Measurements from ENCODE around the gene UBE2Q1.

DNA sequence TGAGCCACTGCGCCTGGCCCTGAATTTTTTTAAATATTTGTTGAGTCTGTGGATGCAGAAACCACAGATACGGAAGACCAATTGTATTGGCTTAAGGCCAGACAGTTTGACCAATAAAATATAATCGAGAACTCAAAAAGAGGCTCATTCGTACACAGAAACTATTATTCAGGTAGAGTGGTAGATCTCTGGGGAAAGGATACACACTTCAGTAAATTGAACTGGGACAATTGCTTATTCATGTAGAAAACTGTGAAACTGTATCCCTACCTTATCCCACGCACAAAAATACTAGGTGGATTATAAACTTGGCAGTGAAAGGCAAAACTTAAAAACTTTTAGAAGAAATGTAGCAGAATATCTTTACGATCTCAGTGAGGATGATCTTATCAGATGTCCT lies 31.3 kb downstream of the UBE2Q1 start:
- TF ChIP-seq, protein P1, sequence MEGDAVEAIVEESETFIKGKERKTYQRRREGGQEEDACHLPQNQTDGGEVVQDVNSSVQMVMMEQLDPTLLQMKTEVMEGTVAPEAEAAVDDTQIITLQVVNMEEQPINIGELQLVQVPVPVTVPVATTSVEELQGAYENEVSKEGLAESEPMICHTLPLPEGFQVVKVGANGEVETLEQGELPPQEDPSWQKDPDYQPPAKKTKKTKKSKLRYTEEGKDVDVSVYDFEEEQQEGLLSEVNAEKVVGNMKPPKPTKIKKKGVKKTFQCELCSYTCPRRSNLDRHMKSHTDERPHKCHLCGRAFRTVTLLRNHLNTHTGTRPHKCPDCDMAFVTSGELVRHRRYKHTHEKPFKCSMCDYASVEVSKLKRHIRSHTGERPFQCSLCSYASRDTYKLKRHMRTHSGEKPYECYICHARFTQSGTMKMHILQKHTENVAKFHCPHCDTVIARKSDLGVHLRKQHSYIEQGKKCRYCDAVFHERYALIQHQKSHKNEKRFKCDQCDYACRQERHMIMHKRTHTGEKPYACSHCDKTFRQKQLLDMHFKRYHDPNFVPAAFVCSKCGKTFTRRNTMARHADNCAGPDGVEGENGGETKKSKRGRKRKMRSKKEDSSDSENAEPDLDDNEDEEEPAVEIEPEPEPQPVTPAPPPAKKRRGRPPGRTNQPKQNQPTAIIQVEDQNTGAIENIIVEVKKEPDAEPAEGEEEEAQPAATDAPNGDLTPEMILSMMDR (conservative IDR thresholded peaks at IDR 0.05 in 1 of 2, IDR thresholded peaks at IDR 0.05 in 1 of 2; ENCODE audit: low read depth in 1 of 2, low read length in 2 of 2), result no peak
- no peak for TF ChIP-seq EZH2 (IDR thresholded peaks at IDR 0.05; ENCODE audit: low read length, missing control alignments)

All from fibroblast of lung (primary cell).